ENCODE results near the gene RAB9A.
"Not testable (repeated sequence)": the region's sequence is repeated elsewhere in the genome, so short reads cannot be mapped to it uniquely, and the experiment has no call there.

The RAB9A gene

DNA sequence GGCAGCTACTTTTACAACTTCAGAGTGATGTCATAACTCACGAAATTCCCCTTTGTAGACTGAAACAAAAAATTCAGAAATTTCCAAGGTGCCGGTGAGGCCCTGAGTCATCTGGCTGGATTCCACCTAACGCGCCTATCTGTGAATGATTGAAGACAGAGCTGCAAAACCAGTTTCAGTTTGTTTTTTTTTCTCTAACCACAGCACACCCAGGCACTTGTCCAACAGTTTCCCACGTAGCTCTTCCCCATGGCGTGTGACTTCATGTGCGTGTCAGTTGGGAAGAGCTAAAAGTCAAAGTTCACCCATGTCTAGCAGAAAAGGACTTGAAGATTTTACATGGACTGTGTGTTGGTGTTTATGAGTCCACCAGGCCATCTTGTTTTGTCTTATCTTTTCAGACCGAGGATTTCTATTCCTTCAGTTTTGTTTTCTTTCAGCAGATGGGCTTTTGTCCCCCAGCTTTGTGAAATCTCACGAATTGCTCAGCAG, 19.6 kb upstream of the RAB9A start:
- H3K27ac ChIP-seq (ENCODE audit: low read length, poor library complexity, severe bottlenecking) = peak overlapping the region; percentile 89
- H3K23ac ChIP-seq (ENCODE audit: low read length in 2 of 2) = no peak overlapping the region
- H4K8ac ChIP-seq (ENCODE audit: low read length) = no peak overlapping the region
- no peak overlapping the region for H3K4me2 ChIP-seq (ENCODE audit: low read length, poor library complexity, severe bottlenecking)
- DNase-seq = peak; percentile 98
- H4K91ac ChIP-seq (ENCODE audit: low read length) = no peak overlapping the region
- WGBS = 11% methylated on average over 6 of the region's 9 CpGs
- H2BK5ac ChIP-seq (ENCODE audit: low read depth, low read length, poor library complexity, severe bottlenecking) = no peak overlapping the region
- H3K14ac ChIP-seq (ENCODE audit: low read length in 2 of 2) = no peak overlapping the region
- H3K9ac ChIP-seq (ENCODE audit: low read length) = peak overlapping the region; percentile 72
- H2AK5ac ChIP-seq (ENCODE audit: low read length, severe bottlenecking) = no peak overlapping the region
- no peaks in the 10 kb centered on the region for H3K36me3 ChIP-seq (ENCODE audit: control insufficient read depth in 1 of 2, insufficient read depth in 2 of 2, low read depth in 1 of 2, low read length in 2 of 2)
- H3K4ac ChIP-seq (ENCODE audit: low read depth in 1 of 2, low read length in 2 of 2) = no peak overlapping the region
- peaks cover 1% of the 10 kb centered on the region for H3K4me1 ChIP-seq (ENCODE audit: control insufficient read depth, insufficient read depth, low read depth, low read length)
- no peak overlapping the region for H3K18ac ChIP-seq (ENCODE audit: low read depth in 1 of 2, low read length in 2 of 2)
- no peaks in the 10 kb centered on the region for H3K79me1 ChIP-seq (replicated peaks; ENCODE audit: low read length, poor library complexity, severe bottlenecking)
- no peak overlapping the region for H2BK12ac ChIP-seq (ENCODE audit: low read length in 2 of 2)
- H3K9me3 ChIP-seq (ENCODE audit: control insufficient read depth, low read length) = peaks cover 5% of the 10 kb centered on the region
- no peak overlapping the region for H2BK15ac ChIP-seq (ENCODE audit: low read depth, poor library complexity, severe bottlenecking)
- H3K27me3 ChIP-seq (ENCODE audit: control insufficient read depth in 1 of 2, insufficient read depth in 1 of 2, low read length in 2 of 2) = peaks cover 0 to 35% of the 10 kb centered on the region in 2 experiments
- H3K4me3 ChIP-seq (ENCODE audit: insufficient read depth in 1 of 2, low read depth in 1 of 2, low read length in 2 of 2) = no peak overlapping the region
- no peak overlapping the region for H2AFZ ChIP-seq (ENCODE audit: low read depth, low read length)
- H2BK120ac ChIP-seq (ENCODE audit: low read depth, low read length) = no peak overlapping the region

DNA sequence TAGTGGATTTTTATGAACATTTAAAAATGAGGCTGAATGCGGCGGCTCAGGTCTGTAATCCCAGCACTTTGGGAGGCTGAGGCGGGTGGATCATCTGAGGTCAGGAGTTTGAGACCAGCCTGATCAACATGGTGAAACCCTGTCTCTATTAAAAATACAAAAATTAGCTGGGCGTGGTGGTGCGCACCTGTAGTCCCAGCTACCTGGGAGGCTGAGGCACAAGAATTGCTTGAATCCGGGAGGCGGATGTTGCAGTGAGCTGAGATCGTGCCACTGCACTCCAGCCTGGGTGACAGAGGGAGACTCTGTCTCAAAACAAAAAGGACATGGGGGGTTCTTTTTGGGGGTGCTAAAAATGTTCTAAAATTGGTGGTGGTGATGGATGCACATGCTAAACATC, 19.2 kb upstream of the RAB9A start:
- H3K4me2 ChIP-seq (ENCODE audit: low read length, poor library complexity, severe bottlenecking); H2BK12ac ChIP-seq (ENCODE audit: low read length in 2 of 2); H3K4ac ChIP-seq (ENCODE audit: low read depth in 1 of 2, low read length in 2 of 2); H2BK120ac ChIP-seq (ENCODE audit: low read depth, low read length); H4K8ac ChIP-seq (ENCODE audit: low read length); DNase-seq; H3K79me1 ChIP-seq (replicated peaks; ENCODE audit: low read length, poor library complexity, severe bottlenecking); H2AK5ac ChIP-seq (ENCODE audit: low read length, severe bottlenecking); H3K36me3 ChIP-seq (ENCODE audit: control insufficient read depth in 1 of 2, insufficient read depth in 2 of 2, low read depth in 1 of 2, low read length in 2 of 2); H4K91ac ChIP-seq (ENCODE audit: low read length); H3K9me3 ChIP-seq (ENCODE audit: control insufficient read depth, low read length); H2BK5ac ChIP-seq (ENCODE audit: low read depth, low read length, poor library complexity, severe bottlenecking); H3K14ac ChIP-seq (ENCODE audit: low read length in 2 of 2); H2BK15ac ChIP-seq (ENCODE audit: low read depth, poor library complexity, severe bottlenecking); H3K4me3 ChIP-seq (ENCODE audit: insufficient read depth in 1 of 2, low read depth in 1 of 2, low read length in 2 of 2); H3K4me1 ChIP-seq (ENCODE audit: control insufficient read depth, insufficient read depth, low read depth, low read length); H3K18ac ChIP-seq (ENCODE audit: low read depth in 1 of 2, low read length in 2 of 2); H2AFZ ChIP-seq (ENCODE audit: low read depth, low read length); H3K23ac ChIP-seq (ENCODE audit: low read length in 2 of 2): not testable (repeated sequence)
- Histone ChIP-seq H3K9ac (ENCODE audit: low read length) (peak overlapping the region; percentile 72), H3K27ac (ENCODE audit: low read length, poor library complexity, severe bottlenecking) (peak overlapping the region; percentile 89), H3K27me3 (ENCODE audit: control insufficient read depth in 1 of 2, insufficient read depth in 1 of 2, low read length in 2 of 2) (peaks cover 0 to 35% of the 10 kb centered on the region in 2 experiments)
- WGBS = 98% methylated on average over 6 of the region's 8 CpGs

DNA sequence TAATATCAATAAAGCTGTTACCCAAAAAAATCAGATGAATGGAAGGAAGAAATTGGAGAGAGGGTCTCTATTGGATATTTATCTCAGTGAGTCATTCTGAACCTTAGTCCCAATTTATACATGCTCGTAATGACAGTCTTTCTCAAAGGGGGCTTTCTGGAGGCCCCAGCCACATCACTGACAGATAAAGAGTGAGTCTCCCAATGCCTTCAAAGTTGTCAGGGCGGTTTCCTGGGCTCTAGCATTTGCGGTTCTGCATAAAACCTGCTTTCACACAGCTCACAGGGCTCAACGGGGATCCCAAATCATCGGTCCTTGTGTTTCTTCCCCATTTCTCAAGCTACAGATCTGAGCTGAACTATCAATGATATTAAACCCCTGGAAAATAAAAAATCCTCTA, 18.7 kb upstream of the RAB9A start:
- Histone ChIP-seq H2BK5ac (ENCODE audit: low read depth, low read length, poor library complexity, severe bottlenecking) (no peak overlapping the region), H3K36me3 (ENCODE audit: control insufficient read depth in 1 of 2, insufficient read depth in 2 of 2, low read depth in 1 of 2, low read length in 2 of 2) (no peaks in the 10 kb centered on the region), H3K14ac (ENCODE audit: low read length in 2 of 2) (no peak overlapping the region), H3K79me1 (replicated peaks; ENCODE audit: low read length, poor library complexity, severe bottlenecking) (no peaks in the 10 kb centered on the region), H2BK15ac (ENCODE audit: low read depth, poor library complexity, severe bottlenecking) (no peak overlapping the region), H3K4ac (ENCODE audit: low read depth in 1 of 2, low read length in 2 of 2) (no peak overlapping the region), H2AFZ (ENCODE audit: low read depth, low read length) (no peak overlapping the region), H2BK12ac (ENCODE audit: low read length in 2 of 2) (no peak overlapping the region), H2AK5ac (ENCODE audit: low read length, severe bottlenecking) (no peak overlapping the region), H3K4me1 (ENCODE audit: control insufficient read depth, insufficient read depth, low read depth, low read length) (peaks cover 1% of the 10 kb centered on the region), H3K27ac (ENCODE audit: low read length, poor library complexity, severe bottlenecking) (no peak overlapping the region), H4K91ac (ENCODE audit: low read length) (no peak overlapping the region), H3K9ac (ENCODE audit: low read length) (no peak overlapping the region), H3K18ac (ENCODE audit: low read depth in 1 of 2, low read length in 2 of 2) (no peak overlapping the region), H3K4me3 (ENCODE audit: insufficient read depth in 1 of 2, low read depth in 1 of 2, low read length in 2 of 2) (no peak overlapping the region), H2BK120ac (ENCODE audit: low read depth, low read length) (no peak overlapping the region), H3K4me2 (ENCODE audit: low read length, poor library complexity, severe bottlenecking) (no peak overlapping the region), H3K9me3 (ENCODE audit: control insufficient read depth, low read length) (peaks cover 5% of the 10 kb centered on the region), H3K27me3 (ENCODE audit: control insufficient read depth in 1 of 2, insufficient read depth in 1 of 2, low read length in 2 of 2) (peaks cover 0 to 35% of the 10 kb centered on the region in 2 experiments), H3K23ac (ENCODE audit: low read length in 2 of 2) (no peak overlapping the region), H4K8ac (ENCODE audit: low read length) (no peak overlapping the region)
- WGBS = 88% methylated on average over 5 of the region's 5 CpGs
- DNase-seq = no peak

DNA sequence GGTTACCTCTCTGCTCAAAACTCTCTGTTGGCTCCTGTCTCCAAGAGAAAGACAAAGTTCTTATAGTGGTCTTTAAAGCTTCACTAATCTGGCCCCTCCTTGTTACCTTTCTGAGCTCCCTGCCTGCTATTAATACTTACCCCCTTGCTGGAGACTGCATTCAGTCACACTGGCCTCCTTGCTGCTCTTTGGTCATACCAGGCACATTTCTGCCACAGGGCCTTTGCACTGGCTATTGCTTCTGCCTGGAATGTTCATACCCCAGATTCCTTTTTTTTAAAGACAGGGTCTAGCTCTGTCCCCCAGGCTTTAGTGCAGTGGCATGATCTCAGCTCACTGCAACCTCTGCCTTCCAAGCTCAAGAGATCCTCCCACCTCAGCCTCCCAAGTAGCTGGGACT, 15.9 kb upstream of the RAB9A start:
- H3K4me2 ChIP-seq (ENCODE audit: low read length, poor library complexity, severe bottlenecking) = no peak overlapping the region
- peaks cover 5% of the 10 kb centered on the region for H3K9me3 ChIP-seq (ENCODE audit: control insufficient read depth, low read length)
- no peak overlapping the region for H3K14ac ChIP-seq (ENCODE audit: low read length in 2 of 2)
- H2BK120ac ChIP-seq (ENCODE audit: low read depth, low read length) = no peak overlapping the region
- no peak for DNase-seq
- H3K79me1 ChIP-seq (replicated peaks; ENCODE audit: low read length, poor library complexity, severe bottlenecking) = no peaks in the 10 kb centered on the region
- no peak overlapping the region for H3K4ac ChIP-seq (ENCODE audit: low read depth in 1 of 2, low read length in 2 of 2)
- H2BK5ac ChIP-seq (ENCODE audit: low read depth, low read length, poor library complexity, severe bottlenecking) = no peak overlapping the region
- H3K18ac ChIP-seq (ENCODE audit: low read depth in 1 of 2, low read length in 2 of 2) = no peak overlapping the region
- H4K8ac ChIP-seq (ENCODE audit: low read length) = no peak overlapping the region
- no peak overlapping the region for H3K23ac ChIP-seq (ENCODE audit: low read length in 2 of 2)
- no peak overlapping the region for H3K4me3 ChIP-seq (ENCODE audit: insufficient read depth in 1 of 2, low read depth in 1 of 2, low read length in 2 of 2)
- no peak overlapping the region for H4K91ac ChIP-seq (ENCODE audit: low read length)
- H3K4me1 ChIP-seq (ENCODE audit: control insufficient read depth, insufficient read depth, low read depth, low read length) = no peaks in the 10 kb centered on the region
- H3K27me3 ChIP-seq (ENCODE audit: control insufficient read depth in 1 of 2, insufficient read depth in 1 of 2, low read length in 2 of 2) = peaks cover 0 to 27% of the 10 kb centered on the region in 2 experiments
- H2BK12ac ChIP-seq (ENCODE audit: low read length in 2 of 2) = no peak overlapping the region
- H2AFZ ChIP-seq (ENCODE audit: low read depth, low read length) = no peak overlapping the region
- H3K27ac ChIP-seq (ENCODE audit: low read length, poor library complexity, severe bottlenecking) = no peak overlapping the region
- H3K36me3 ChIP-seq (ENCODE audit: control insufficient read depth in 1 of 2, insufficient read depth in 2 of 2, low read depth in 1 of 2, low read length in 2 of 2) = no peaks in the 10 kb centered on the region
- no peak overlapping the region for H3K9ac ChIP-seq (ENCODE audit: low read length)
- no peak overlapping the region for H2BK15ac ChIP-seq (ENCODE audit: low read depth, poor library complexity, severe bottlenecking)
- H2AK5ac ChIP-seq (ENCODE audit: low read length, severe bottlenecking) = no peak overlapping the region
